Measurements from ENCODE around the gene IGF1R.

IGF1R gene

GRCh38 chr15:98775498-98776230, 127.3 kb downstream of the IGF1R start:
- DNase-seq (ENCODE audit: low spot score): no peak

DNA sequence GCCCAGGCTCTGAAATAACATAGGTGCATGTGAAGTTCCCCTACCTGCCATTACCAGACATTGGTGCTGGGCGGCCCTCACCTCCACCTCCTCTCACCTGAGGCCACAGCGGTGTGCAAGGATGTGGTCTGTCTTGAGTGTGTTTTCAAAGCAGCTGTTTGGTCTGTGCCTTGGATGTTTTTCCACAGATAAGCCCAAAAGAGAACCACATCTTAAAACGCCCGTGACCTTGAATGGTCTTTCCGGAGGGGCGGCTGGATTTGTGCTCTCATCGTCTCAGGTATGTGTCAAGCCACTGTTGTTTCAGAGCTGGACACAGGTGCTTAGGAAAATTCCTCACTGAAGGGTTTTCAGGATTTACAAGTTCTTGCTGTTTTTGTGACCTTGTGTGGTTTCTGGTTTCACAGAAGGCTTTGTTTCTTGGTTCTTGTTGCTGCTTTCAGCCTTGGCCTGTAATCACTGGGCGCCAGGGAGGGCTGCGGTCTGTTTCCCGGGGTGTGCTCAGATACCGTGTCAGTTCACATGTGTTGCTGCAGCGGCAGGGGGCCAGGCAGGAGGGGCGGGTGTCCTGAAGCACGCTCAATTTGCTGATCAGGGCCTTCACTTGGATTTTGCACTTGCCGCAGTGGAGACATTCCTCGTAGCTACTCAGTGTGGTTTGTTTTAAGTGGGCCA, 128.4 kb downstream of the IGF1R start:
- DNase-seq (ENCODE audit: low spot score): no peak

GRCh38 chr15:98777426-98777825, 129.1 kb downstream of the IGF1R start:
- DNase-seq (ENCODE audit: low spot score): no peak

- DNase-seq (ENCODE audit: low spot score): no peak
Measured at GRCh38 chr15:98778263-98778959, 130.1 kb downstream of the IGF1R start.

DNA sequence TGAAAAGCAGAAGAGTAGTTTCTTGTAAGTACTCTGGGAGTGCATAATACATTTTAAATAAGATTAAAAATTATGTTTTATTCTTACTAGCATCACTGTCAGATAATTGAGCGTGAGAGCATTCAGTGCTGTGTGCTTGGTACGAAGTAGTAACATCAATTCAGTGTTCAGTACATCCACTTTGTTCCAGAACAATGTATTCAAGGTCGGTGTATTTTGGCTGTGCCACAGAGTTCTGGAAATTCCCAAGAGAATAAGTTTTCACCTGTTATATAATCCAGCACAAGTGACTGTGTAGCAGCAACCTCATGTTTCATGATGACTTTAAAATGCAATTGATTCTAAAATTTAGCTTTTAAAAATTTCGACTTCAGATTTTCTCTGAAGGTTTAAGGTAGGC, 130.6 kb downstream of the IGF1R start:
- no peak for DNase-seq (ENCODE audit: low spot score)

GRCh38 chr15:98779463-98780071, 131.2 kb downstream of the IGF1R start:
- peak; percentile 70 for DNase-seq (ENCODE audit: low spot score)

GRCh38 chr15:98781838-98782237, 133.5 kb downstream of the IGF1R start:
- no peak for DNase-seq (ENCODE audit: low spot score)

GRCh38 chr15:98782801-98783200, 134.5 kb downstream of the IGF1R start:
- DNase-seq (ENCODE audit: low spot score): no peak

DNA sequence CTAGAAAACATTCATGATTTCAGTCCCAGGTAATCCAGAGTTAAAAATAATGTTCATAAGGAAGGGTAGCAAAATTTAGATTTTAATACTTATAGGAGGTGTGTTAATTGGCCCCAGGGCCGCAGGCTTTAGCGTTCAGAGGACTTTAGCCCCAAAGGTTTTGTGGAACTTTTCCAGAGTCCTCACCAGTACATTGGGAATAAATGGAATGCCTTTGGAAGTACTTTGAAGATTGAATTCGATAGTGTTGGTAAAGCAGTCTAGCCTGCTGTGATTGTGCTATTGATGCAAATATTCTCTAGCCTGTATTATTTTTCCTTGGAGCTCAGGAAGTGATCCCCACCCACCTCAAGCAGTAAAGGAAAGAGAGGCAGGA, 137.1 kb downstream of the IGF1R start:
- DNase-seq (ENCODE audit: low spot score): no peak

DNA sequence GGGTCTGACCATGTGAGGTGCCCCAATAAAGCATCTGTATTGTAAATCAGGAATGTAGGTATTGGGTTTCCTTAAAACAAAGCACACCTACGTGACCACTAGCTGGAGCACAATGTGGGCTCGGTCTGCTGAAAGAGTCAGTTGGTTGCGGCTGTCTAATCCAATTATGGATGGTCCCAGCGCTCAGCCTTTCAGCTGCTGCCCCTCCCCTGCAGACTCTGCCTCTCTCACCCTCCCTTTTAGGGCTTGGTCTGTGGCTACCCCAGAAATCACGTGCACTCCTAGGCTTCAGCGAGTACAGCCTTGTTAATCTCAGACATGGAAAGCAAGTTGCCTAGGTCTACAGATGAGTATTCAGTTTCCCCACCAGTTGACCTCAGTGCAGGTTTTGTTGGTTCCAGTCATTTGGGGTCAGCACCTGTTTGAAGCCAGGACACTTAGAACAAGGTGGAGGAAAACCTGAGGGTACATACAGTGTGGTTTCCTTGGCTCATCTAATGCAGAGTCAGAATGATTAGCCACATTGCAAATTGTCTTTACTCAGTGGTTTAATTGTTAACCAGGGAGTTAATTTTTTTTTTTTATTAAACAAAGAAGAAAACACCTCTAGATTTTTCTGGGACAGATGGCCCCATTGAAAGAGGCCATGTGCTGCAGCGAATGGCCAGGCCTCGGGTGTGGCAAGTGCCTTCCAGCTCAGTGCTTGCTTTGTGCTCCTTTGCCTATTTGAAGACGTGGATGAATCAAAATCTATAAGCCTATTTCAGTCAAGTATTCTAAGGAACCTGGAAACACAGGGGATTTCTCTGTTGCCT, 137.7 kb downstream of the IGF1R start:
- no peak for DNase-seq (ENCODE audit: low spot score)

GRCh38 chr15:98786717-98787116, 138.4 kb downstream of the IGF1R start:
- no peak for DNase-seq (ENCODE audit: low spot score)

DNA sequence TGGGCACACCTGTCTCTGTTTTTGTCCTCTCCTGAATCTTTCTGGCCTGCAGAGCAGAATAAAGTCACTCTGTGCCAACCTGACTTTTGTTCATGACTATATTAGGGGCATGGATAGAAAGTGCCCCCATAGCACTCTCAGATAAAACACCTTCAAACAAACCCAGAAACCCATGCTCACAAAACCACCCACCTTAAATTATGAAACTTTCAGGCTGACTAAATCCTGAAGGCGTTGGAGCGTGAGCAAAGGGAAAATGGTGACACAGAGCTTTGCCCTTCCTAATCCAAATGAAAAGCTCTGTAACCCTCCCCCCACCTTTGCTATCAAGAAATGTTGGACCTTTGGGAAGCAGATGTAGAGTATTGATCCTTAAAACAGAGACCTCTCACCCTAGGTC, 138.9 kb downstream of the IGF1R start:
- no peak for DNase-seq (ENCODE audit: low spot score)

DNA sequence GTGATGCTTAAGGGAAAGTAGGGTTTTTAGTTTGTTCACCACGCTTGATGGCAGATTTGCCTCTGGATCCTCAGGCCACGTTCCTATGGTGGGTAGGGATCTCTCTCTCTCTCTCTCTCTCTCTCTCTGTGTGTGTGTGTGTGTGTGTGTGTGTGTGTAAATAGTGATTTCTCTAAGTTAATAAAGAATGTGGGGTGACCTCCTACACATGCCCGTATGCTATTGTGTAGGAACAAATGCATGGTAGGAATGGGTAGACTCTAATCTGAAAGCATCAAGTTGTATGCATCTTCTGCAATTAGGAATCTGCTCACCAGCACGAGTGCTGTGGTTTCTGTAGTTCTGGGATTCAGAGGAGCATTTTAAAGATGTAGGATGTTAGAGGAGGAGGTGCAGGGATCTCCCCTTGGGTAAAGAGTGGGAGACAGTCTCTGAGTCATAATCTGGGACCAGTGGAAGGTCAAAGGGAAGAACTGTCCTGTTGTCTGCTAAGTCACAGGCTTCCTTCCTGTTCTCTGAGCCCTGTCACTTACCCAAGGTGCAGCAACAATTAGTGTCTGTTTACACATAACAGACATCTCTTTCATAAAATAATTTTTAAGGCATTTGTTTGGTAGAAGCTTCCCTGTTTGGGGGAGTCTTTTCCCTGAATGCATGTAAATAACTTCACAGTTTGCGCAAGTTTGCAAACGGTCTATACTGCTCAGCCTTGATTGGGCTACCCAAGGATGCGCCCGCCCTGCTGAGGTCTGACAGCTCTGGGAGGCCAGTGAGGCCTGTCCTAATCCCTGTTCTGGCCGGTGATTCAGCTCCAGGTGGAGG, 139.8 kb downstream of the IGF1R start:
- no peak for DNase-seq (ENCODE audit: low spot score)

DNA sequence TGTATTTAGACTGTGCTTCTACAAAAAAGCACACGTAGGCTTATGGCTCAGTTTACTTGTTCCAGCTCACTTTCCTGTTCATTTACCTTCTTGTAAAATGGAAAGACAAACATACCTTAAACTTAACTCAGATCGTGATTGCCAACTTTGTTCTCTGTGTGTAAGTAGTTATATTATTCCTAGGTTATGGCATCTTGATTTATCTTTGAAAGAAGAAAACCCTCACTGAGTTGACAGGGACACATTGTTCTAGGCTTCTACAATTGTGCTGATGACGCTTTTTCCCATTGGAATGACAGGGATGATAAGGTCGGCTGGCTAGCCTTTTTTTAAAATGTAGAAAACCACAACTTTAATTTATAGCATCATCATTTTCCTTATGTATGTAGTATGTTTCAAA, 140.7 kb downstream of the IGF1R start:
- no peak for DNase-seq (ENCODE audit: low spot score)

- DNase-seq (ENCODE audit: low spot score): no peak
Measured at GRCh38 chr15:98790270-98790669, 141.9 kb downstream of the IGF1R start.

- DNase-seq (ENCODE audit: low spot score): no peak
Measured at GRCh38 chr15:98791046-98791701, 142.8 kb downstream of the IGF1R start.

- DNase-seq (ENCODE audit: low spot score): no peak
Measured at GRCh38 chr15:98792117-98792516, 143.8 kb downstream of the IGF1R start.

DNA sequence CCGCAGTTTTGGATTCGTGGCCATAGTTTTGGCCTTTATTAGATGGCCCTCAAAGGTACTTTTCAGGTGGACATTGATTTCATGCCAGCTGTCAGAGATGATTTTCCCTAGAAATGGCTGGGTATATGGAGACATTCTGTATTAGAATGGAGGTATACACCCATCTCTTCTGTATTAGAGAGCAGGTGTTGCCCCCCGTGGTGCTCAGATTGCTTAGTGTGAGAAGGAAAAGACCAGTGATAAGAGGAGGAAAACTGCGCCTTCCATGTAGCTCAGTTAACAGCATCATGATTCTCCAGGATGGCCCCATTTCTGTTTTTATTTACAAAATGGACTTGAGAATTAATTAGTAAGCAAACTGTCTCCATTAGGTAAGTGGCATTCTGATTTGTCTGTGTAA, 145.9 kb downstream of the IGF1R start:
- no peak for DNase-seq (ENCODE audit: low spot score)

DNA sequence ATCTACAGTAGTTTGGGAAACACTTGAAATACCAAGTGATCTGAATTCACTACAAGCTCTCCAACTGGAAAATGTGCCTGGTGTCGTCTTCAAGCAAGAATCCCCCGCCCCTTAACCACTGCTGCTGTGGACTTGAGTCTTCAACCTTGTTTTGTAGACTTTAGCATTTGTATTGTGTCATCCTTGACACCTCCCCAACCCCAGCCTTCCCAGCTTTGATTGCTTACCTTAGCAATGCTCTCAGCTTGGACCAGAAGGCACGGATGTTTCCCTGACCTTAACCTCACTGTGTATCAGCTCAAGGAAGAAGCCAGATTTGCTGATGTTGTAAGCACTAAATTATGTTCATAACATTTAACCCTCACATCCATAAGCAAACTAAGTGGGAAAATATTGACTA, 146.4 kb downstream of the IGF1R start:
- DNase-seq (ENCODE audit: low spot score): no peak

DNA sequence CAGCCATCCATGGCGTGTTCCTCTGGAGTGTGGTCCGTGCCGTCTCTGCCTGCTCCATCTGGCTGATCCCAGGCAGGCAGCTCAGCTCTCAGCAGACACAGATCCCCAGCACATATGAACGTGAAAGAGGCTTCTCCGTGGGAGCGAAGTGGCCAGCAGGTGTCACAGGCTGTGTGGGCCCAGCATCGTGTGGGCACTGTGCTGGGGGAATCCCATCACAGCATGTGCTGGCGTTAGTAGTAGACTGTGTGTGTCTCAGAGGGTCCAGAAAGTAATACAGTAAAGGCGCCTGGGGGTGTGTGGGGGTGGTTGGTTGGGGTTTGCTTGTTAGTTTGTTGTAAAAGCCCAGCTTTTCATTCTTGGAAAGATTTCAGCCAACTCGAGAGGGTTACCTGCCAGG, 147.6 kb downstream of the IGF1R start:
- DNase-seq (ENCODE audit: low spot score): no peak
